Esophagus muscularis mucosa (tissue), 4 donors: Measurements from ENCODE around the gene ARL13B.

Experiments
- CTCF ChIP-seq, 3 experiments: fragments of 200-600 bp in 2 of 3; fragments of 450-650 bp in 1 of 3; sonication (generic) in 2 of 3; IDR thresholded peaks; one replicate each; pipeline ENCODE4 v1.5.1; 2017 to 2019; ENCODE audit warnings: antibody characterized with exemption in 3 of 3, mild to moderate bottlenecking in 2 of 3, moderate library complexity in 1 of 3
- EP300 ChIP-seq: sonication (generic); formaldehyde crosslinking; IDR thresholded peaks from one replicate; pipeline ENCODE4 v1.6.1; 2017; ENCODE audit warnings: antibody characterized with exemption
- POLR2A ChIP-seq: fragments of 450-650 bp; IDR thresholded peaks from one replicate; pipeline ENCODE4 v1.6.1; 2017; ENCODE audit warnings: antibody characterized with exemption, moderate library complexity, mild to moderate bottlenecking, low read depth
- POLR2AphosphoS5 ChIP-seq, 2 donors: sonication (generic); formaldehyde crosslinking; IDR thresholded peaks; one replicate each; pipeline ENCODE4 v1.6.1; 2017; ENCODE audit warnings: antibody characterized with exemption in 2 of 2

- TF ChIP-seq CTCF (IDR thresholded peaks at IDR 0.05), result no peak
- no peak for TF ChIP-seq EP300
- TF ChIP-seq POLR2AphosphoS5 (IDR thresholded peaks at IDR 0.05), result no peak
- TF ChIP-seq POLR2A, result no peak
These were observed 48.2 kb upstream of the ARL13B start for GRCh38 chr3:93931597-93932229.
